Parathyroid adenoma (tissue), 2 donors: ENCODE results near the gene RPN2.

ENCODE experiments used
- H2AFZ ChIP-seq: fragments of 300-600 bp; sonication (generic); one replicate; pipeline ENCODE4 v1.7.0; 2017; ENCODE audit warnings: antibody characterized with exemption, mild to moderate bottlenecking
- H3K27ac ChIP-seq: fragments of 300-600 bp; sonication (generic); one replicate; pipeline ENCODE4 v1.7.0; 2017
- H3K27me3 ChIP-seq: fragments of 300-600 bp; sonication (generic); one replicate; pipeline ENCODE4 v1.7.0; 2017; ENCODE audit warnings: low read length; ENCODE audit not compliant: control insufficient read depth, insufficient read depth
- H3K36me3 ChIP-seq: fragments of 300-600 bp; sonication (generic); one replicate; pipeline ENCODE4 v1.7.0; 2017; ENCODE audit warnings: low read length; ENCODE audit not compliant: control insufficient read depth, insufficient read depth
- H3K4me1 ChIP-seq: fragments of 300-600 bp; sonication (generic); one replicate; pipeline ENCODE4 v1.7.0; 2017; ENCODE audit warnings: control low read depth
- H3K4me2 ChIP-seq: fragments of 300-600 bp; sonication (generic); one replicate; pipeline ENCODE4 v1.7.0; 2017; ENCODE audit warnings: low read length
- H3K4me3 ChIP-seq: fragments of 300-600 bp; sonication (generic); one replicate; pipeline ENCODE4 v1.7.0; 2017; ENCODE audit warnings: low read depth, low read length
- H3K79me2 ChIP-seq: fragments of 300-600 bp; sonication (generic); one replicate; pipeline ENCODE4 v1.7.0; 2017; ENCODE audit warnings: control low read depth
- H3K9ac ChIP-seq: fragments of 300-600 bp; sonication (generic); one replicate; pipeline ENCODE4 v1.7.0; 2017; ENCODE audit warnings: mild to moderate bottlenecking
- H3K9me3 ChIP-seq: fragments of 300-600 bp; sonication (generic); one replicate; pipeline ENCODE4 v1.7.0; 2017; ENCODE audit warnings: low read length; ENCODE audit not compliant: control insufficient read depth
- CTCF ChIP-seq: fragments of 300-600 bp; sonication (generic); IDR thresholded peaks from one replicate; pipeline ENCODE4 v1.7.0; 2017; ENCODE audit warnings: antibody characterized with exemption, mild to moderate bottlenecking
- donor health status: primary hyperparathyroidism.

The RPN2 gene

DNA sequence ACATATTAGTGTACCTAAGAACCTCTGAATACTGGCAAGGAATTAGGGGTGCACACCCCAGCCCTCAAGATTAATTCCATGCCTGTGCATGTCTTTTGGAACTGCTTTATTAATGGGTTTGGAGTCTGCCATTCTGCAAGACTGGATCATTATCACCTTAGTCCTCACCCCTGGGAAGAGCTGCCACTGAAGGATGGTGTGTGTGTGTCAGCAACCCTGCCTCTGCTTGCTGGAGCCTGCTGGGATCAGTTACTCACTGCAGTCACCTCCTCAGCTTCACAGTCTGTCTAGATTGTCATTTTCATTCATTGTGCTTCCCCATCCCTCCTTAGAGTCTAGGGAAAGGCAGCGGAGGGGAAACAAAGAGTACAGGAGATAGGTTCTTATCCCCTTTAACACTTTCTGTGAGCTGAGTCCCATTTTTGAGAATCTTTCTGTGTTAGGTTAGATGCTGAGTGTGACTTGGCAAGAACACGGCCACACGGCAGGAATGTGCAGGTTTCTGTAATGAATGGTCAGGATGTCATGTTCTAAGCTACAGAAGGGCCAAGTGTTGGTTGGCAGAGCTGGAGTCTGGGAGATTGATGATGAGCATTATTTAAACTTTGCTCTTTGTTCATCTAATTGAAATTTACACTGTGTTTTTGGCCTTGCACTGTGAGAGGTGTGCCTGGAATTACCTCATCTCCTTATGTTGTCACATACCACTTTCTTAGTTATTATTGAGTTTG, 61.4 kb downstream of the RPN2 start:
- Histone ChIP-seq H3K27ac (no peak overlapping the region), H3K9me3 (no peaks in the 10 kb centered on the region), H3K27me3 (no peaks in the 10 kb centered on the region), H3K4me1 (no peaks in the 10 kb centered on the region), H3K4me2 (no peak overlapping the region), H3K9ac (no peak overlapping the region), H3K36me3 (no peaks in the 10 kb centered on the region), H3K4me3 (no peak overlapping the region), H3K79me2 (no peaks in the 10 kb centered on the region), H2AFZ (no peak overlapping the region)
- TF ChIP-seq CTCF: no peak

- TF ChIP-seq CTCF: no peak
- H3K36me3 ChIP-seq: no peaks in the 10 kb centered on the region
Observed at GRCh38 chr20:37242503-37242902, 63.4 kb downstream of the RPN2 start.

GRCh38 chr20:37243076-37243936, 64.2 kb downstream of the RPN2 start:
- H3K4me3 ChIP-seq: no peak overlapping the region
- no peak overlapping the region for H2AFZ ChIP-seq
- H3K9ac ChIP-seq: no peak overlapping the region
- no peaks in the 10 kb centered on the region for H3K79me2 ChIP-seq
- H3K36me3 ChIP-seq: no peaks in the 10 kb centered on the region
- TF ChIP-seq CTCF: no peak
- H3K4me1 ChIP-seq: no peaks in the 10 kb centered on the region
- no peak overlapping the region for H3K27ac ChIP-seq
- H3K9me3 ChIP-seq: no peaks in the 10 kb centered on the region
- no peaks in the 10 kb centered on the region for H3K27me3 ChIP-seq
- H3K4me2 ChIP-seq: no peak overlapping the region

More at GRCh38 chr20:37242503-37242902, 63.4 kb downstream of the RPN2 start:
- no peak overlapping the region for H2AFZ ChIP-seq
- no peaks in the 10 kb centered on the region for H3K4me1 ChIP-seq
- H3K27ac ChIP-seq: no peak overlapping the region
- no peak overlapping the region for H3K4me2 ChIP-seq
- H3K79me2 ChIP-seq: no peaks in the 10 kb centered on the region
- H3K4me3 ChIP-seq: no peak overlapping the region
- H3K27me3 ChIP-seq: no peaks in the 10 kb centered on the region
- H3K9me3 ChIP-seq: no peaks in the 10 kb centered on the region
- no peak overlapping the region for H3K9ac ChIP-seq

DNA sequence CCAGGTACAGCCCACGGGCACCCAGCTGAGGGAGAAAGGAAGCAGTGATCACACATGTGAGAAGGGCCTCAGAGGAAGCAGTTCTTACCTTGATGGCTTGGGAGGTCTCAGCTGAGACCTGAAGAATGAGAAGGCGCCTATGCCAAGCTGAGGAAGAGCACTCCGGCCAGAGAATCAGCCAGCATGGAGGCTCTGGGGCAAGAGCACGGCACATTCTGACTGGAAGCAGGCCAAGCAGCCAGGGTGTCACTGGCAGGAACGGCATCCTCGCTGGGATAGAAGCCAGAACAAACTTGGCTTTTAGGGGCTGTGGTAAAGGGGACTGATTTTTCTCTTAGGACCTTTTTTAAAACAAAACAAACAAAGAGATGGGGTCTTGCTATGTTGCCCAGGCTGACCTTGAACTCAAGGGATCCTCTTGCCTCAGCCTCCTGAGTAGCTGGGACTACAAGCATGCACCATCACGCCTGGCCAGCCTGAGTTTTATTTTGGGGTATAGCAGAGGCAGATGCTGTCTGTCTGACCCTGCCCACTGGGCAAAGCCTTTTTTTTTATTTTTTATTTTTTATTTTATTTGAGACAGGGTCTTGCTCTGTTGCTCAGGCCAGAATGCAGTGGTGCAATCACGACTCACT, 64.9 kb downstream of the RPN2 start:
- Histone ChIP-seq H3K4me2 (no peak overlapping the region), H3K36me3 (no peaks in the 10 kb centered on the region), H3K9me3 (no peaks in the 10 kb centered on the region), H3K27ac (no peak overlapping the region), H3K27me3 (no peaks in the 10 kb centered on the region), H3K4me1 (no peaks in the 10 kb centered on the region), H3K79me2 (no peaks in the 10 kb centered on the region), H3K9ac (no peak overlapping the region), H3K4me3 (no peak overlapping the region), H2AFZ (no peak overlapping the region)
- no peak for TF ChIP-seq CTCF
